WTC11 (cell line): Measurements from ENCODE around the gene HOXB5. TPM values are rescaled to one million over a fixed set of nuclear protein-coding genes. Genes with fewer than 3 reads are reported as not detected.

Experiments used
- ATAC-seq: fragments of 200-7000 bp; cut with Tn5 transposase; 2 replicates; pipeline ENCODE4 v1.10.0; 2021; ENCODE audit warnings: mild to moderate bottlenecking, moderate library complexity
- CTCF ChIA-PET: fragments of 300-600 bp; sonication (Branson Sonifier 250); formaldehyde crosslinking; loops from one replicate; lab custom pipeline; 2021; ENCODE audit warnings: antibody characterized with exemption; lab: Charles Lee
- POLR2A ChIA-PET: fragments of 350-600 bp; sonication (Branson Sonifier 250); formaldehyde crosslinking; loops from one replicate; lab custom pipeline; 2021; ENCODE audit warnings: antibody characterized with exemption; lab: Charles Lee
- DNase-seq: peaks from one replicate; pipeline ENCODE4 v3.0.0; 2021; ENCODE audit warnings: low spot score
- H3K27ac Mint-ChIP-seq: 2 replicates; pipeline ENCODE4 v1.8.0; 2021; ENCODE audit warnings: mixed read lengths
- H3K27me3 Mint-ChIP-seq: 2 replicates; pipeline ENCODE4 v1.8.0; 2021; ENCODE audit warnings: low read depth, mild to moderate bottlenecking, moderate library complexity, mixed read lengths
- H3K36me3 Mint-ChIP-seq: 2 replicates; pipeline ENCODE4 v1.8.0; 2021; ENCODE audit warnings: mixed read lengths
- H3K4me1 Mint-ChIP-seq: 2 replicates; pipeline ENCODE4 v1.8.0; 2022; ENCODE audit warnings: mixed read lengths
- H3K4me3 Mint-ChIP-seq: 2 replicates; pipeline ENCODE4 v1.8.0; 2021; ENCODE audit warnings: mild to moderate bottlenecking, moderate library complexity, mixed read lengths
- H3K9me3 Mint-ChIP-seq: 2 replicates; pipeline ENCODE4 v1.8.0; 2021; ENCODE audit warnings: mixed read lengths
- AR ChIP-seq: fragments of 250-450 bp; sonication (Bioruptor Pico); IDR thresholded peaks from 2 replicates; pipeline ENCODE4 v1.9.0; 2021; ENCODE audit warnings: mild to moderate bottlenecking
- ARID4B ChIP-seq: sonication (generic); formaldehyde crosslinking; IDR thresholded peaks from 2 replicates; pipeline ENCODE4 v1.8.0; 2023; ENCODE audit warnings: missing genetic modification reagents, mild to moderate bottlenecking, borderline replicate concordance
- E2F1 ChIP-seq: sonication (generic); formaldehyde crosslinking; IDR thresholded peaks from 2 replicates; pipeline ENCODE4 v1.8.0; 2022; ENCODE audit warnings: mild to moderate bottlenecking, missing genetic modification reagents
- ELF4 ChIP-seq: sonication (generic); formaldehyde crosslinking; IDR thresholded peaks from 2 replicates; pipeline ENCODE4 v1.8.1; 2022; ENCODE audit warnings: low read depth, mild to moderate bottlenecking, moderate library complexity, missing genetic modification reagents
- ERG ChIP-seq: fragments of 250-450 bp; sonication (Bioruptor Pico); IDR thresholded peaks from 2 replicates; pipeline ENCODE4 v1.8.0; 2021; ENCODE audit warnings: mild to moderate bottlenecking
- GTF2I ChIP-seq: fragments of 250-450 bp; sonication (Bioruptor Pico); conservative IDR thresholded peaks from 2 replicates; pipeline ENCODE4 v1.4.0; 2021; ENCODE audit warnings: mild to moderate bottlenecking
- JUN ChIP-seq: sonication (generic); formaldehyde crosslinking; IDR thresholded peaks from 2 replicates; pipeline ENCODE4 v1.8.0; 2023; ENCODE audit warnings: mild to moderate bottlenecking, missing genetic modification reagents
- PRDM15 ChIP-seq: sonication (generic); formaldehyde crosslinking; IDR thresholded peaks from 2 replicates; pipeline ENCODE4 v1.8.0; 2022; ENCODE audit warnings: missing genetic modification reagents
- SMAD4 ChIP-seq: sonication (generic); formaldehyde crosslinking; IDR thresholded peaks from 2 replicates; pipeline ENCODE4 v1.8.0; 2022; ENCODE audit warnings: mild to moderate bottlenecking, missing genetic modification reagents
- STAT6 ChIP-seq: sonication (generic); formaldehyde crosslinking; conservative IDR thresholded peaks from 2 replicates; pipeline ENCODE4 v1.8.1; 2023; ENCODE audit warnings: mild to moderate bottlenecking, low read depth, missing genetic modification reagents, moderate library complexity
- TCF7 ChIP-seq: sonication (generic); formaldehyde crosslinking; IDR thresholded peaks from 2 replicates; pipeline ENCODE4 v1.8.0; 2022; ENCODE audit warnings: mild to moderate bottlenecking, low read depth, missing genetic modification reagents, moderate library complexity
- USF1 ChIP-seq: sonication (generic); formaldehyde crosslinking; IDR thresholded peaks from 2 replicates; pipeline ENCODE4 v1.8.0; 2022; ENCODE audit warnings: mild to moderate bottlenecking, missing genetic modification reagents
- USF2 ChIP-seq: sonication (generic); formaldehyde crosslinking; IDR thresholded peaks from 2 replicates; pipeline ENCODE4 v1.8.1; 2023; ENCODE audit warnings: mild to moderate bottlenecking, missing genetic modification reagents, moderate library complexity
- ZNF671 ChIP-seq: fragments of 250-450 bp; sonication (Bioruptor Pico); IDR thresholded peaks from 2 replicates; pipeline ENCODE4 v1.8.0; 2021; ENCODE audit warnings: mild to moderate bottlenecking
- total RNA-seq: library from RNA; stranded (reverse); gene quantifications from 3 replicates; pipeline ENCODE4 v1.2.3, GENCODE V29; 2021

HOXB5 gene
- total RNA-seq, 1 experiment from 2014 or later: not detected

GRCh38 chr17:48544349-48545021, 49.1 kb downstream of the HOXB5 start (continued):
- TF ChIP-seq ARID4B (CRISPR knock-in tag): no peak
- no peak for TF ChIP-seq TCF7 (CRISPR knock-in tag)
- TF ChIP-seq PRDM15 (CRISPR knock-in tag): no peak
- TF ChIP-seq USF2: no peak
- TF ChIP-seq, all 79 proteins: peak for 0

- no peak for DNase-seq
- no peak for ATAC-seq
- ChIA-PET POLR2A (no interaction called here), CTCF (interaction anchor here (0.9 kb wide), 1 partner anchor 19 kb away, joined by 3 read pairs; no protein-coding TSS in a partner anchor)
- Mint-ChIP-seq H3K36me3 (no peaks in the 10 kb centered on the region), H3K9me3 (no peaks in the 10 kb centered on the region), H3K4me3 (peak overlapping the region; percentile 69), H3K4me1 (peaks cover 73% of the 10 kb centered on the region), H3K27ac (no peak overlapping the region), H3K27me3 (peaks cover 99% of the 10 kb centered on the region; the same call in 1 of the 2 replicates)
- TF ChIP-seq ZNF671 (CRISPR knock-in tag) (no peak), AR (CRISPR knock-in tag) (no peak), GTF2I (CRISPR knock-in tag) (no peak), STAT6 (no peak), ERG (CRISPR knock-in tag) (no peak), USF1 (CRISPR knock-in tag) (no peak), ELF4 (CRISPR knock-in tag) (no peak), JUN (no peak), SMAD4 (no peak), E2F1 (CRISPR knock-in tag) (no peak)
These were observed 49.7 kb downstream of the HOXB5 start for GRCh38 chr17:48543854-48544348.
